GM12874 (cell line): Measurements from ENCODE around the gene UST.

Experiments
- TF ChIP-seq, protein P1 (sequence below): IDR thresholded peaks from 2 replicates; pipeline ENCODE4 v1.5.1; 2011; ENCODE audit warnings: low read depth, mild to moderate bottlenecking, control low read depth, low read length, moderate library complexity; ENCODE audit not compliant: insufficient read depth

Gene UST

DNA sequence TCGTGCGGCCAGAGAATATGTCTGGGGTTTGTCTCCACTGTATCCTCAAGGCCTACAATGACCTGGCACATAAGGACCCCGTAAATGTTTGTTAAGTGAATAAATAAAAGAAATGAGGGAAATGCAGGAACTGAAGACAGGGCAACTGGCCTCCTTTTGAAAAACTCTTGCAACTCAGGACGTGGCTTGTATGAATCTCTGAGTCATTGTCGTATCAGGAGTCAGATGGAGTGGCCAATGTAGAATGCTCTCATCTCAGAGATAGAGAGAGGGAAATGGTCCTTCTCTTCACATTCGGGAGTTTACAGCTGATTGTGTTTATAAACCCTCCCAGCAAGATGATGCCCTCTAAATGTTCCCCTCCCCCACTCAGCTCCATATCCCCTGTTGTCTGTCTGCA is 57.1 kb downstream of the UST start:
- TF ChIP-seq, protein P1, sequence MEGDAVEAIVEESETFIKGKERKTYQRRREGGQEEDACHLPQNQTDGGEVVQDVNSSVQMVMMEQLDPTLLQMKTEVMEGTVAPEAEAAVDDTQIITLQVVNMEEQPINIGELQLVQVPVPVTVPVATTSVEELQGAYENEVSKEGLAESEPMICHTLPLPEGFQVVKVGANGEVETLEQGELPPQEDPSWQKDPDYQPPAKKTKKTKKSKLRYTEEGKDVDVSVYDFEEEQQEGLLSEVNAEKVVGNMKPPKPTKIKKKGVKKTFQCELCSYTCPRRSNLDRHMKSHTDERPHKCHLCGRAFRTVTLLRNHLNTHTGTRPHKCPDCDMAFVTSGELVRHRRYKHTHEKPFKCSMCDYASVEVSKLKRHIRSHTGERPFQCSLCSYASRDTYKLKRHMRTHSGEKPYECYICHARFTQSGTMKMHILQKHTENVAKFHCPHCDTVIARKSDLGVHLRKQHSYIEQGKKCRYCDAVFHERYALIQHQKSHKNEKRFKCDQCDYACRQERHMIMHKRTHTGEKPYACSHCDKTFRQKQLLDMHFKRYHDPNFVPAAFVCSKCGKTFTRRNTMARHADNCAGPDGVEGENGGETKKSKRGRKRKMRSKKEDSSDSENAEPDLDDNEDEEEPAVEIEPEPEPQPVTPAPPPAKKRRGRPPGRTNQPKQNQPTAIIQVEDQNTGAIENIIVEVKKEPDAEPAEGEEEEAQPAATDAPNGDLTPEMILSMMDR, result no peak

DNA sequence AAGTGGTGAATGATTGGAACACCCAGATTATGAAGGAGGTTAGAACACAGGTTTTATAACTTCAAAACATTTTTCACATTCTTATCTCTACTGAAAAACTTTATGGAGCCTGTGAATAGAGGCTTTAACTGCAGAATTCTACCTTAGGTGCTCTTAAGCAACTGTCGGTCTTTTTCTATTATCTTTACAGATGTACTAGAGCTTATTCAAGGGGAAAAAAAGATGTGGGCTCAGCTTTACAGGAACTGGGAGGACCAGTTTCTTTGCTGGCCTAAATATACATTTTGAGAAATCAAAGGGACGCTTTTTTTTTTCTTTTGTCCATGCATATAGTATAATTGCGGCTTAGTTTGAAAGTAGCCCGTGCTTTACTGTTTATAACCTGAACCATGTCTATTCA is 58.9 kb downstream of the UST start:
- TF ChIP-seq, protein P1, result no peak

DNA sequence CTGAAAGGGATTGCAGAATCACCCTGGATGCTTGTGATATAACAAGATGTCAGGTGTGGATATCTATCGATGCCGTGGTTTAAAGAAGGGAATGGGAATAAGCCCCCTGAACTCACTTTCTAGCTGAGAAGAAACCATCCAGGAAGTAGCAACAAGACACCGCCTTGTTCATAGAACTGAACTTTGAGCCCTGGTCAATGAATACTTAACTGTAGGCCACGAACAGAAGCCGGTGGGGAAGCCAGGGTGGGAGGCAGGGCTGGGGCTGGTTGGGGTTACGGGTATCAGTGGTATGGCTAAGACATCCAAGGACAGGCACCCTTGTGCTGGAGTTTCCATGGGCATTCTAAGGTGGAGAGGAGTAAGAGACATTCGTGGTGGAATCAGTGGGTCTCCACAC is 61.0 kb downstream of the UST start:
- TF ChIP-seq, protein P1, result no peak

DNA sequence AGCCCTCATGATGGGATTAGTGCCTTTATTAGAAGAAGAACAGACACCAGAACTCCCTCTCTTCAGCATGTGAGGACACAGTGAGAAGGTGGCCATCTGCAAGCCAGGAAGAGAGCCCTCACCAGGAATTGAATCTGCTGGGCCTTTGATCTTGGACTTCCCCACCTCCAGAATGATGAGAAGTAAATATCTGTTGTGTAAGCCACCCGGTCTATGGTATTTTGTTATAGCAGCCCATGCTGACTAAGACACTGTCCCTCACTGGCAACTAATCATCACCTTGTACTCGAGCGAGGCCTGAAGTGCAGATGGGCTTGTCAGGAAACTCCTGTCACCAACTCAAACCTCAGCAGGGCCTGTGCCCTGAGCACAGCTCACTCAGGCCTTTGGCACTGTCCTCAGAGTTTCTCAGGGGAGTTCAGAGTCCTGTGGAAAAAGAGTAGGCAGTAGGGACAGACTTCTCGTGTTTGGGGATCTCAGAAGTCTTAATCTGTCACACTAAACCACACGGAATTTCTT is 62.0 kb downstream of the UST start:
- TF ChIP-seq, protein P1, result no peak

DNA sequence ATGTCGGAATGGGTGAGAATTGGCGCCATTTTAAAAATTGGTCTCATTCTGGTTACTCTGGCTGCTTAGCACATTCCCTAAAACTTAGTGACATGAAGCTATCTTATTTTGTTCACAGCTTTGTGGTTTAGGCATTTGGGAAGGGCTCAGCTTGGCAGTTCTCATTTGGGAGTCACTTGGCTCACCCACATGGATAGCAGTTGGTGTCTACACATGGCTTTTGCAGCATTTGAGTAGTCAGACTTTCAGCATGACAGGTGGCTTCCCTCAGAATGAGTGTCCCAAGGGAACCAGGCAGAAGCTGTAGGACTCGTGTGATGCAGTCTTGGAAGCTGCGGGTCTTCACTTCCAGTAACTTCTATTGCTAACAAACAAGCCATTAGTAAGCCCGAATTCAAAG is 64.6 kb downstream of the UST start:
- TF ChIP-seq, protein P1, result no peak

DNA sequence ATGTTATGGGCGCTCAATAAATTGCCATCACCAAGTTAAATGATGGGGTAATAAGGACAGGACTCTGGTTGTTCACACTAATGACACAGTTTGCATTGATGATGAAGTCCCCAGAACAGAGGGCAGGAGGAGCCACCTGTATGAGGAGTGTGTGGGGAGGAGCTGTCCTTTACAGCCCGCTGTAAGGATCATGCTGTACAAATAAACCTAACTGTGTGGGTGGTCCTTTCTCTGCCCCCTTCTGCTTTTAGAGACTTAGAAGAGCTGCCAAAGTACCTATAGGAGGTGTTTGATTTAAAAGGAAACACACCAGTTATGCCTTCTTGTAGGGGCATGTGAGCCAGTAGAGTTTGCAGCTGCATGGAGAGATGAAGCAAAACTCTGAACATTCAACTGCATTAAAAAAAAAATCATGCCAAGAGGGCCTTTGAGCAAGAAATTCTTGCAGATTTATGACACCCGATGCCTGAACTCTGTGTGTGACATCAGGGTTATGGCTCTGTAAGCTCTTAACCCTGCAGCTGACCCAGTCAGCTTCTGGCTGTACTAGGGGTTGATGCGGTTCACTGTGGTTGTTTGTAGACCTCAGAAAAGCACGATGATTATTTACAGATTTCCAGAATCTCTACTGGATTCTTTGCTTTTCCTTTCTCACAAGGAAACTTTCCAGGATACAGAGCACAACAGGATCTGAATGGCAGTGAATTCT is 67.4 kb downstream of the UST start:
- TF ChIP-seq, protein P1, result no peak

DNA sequence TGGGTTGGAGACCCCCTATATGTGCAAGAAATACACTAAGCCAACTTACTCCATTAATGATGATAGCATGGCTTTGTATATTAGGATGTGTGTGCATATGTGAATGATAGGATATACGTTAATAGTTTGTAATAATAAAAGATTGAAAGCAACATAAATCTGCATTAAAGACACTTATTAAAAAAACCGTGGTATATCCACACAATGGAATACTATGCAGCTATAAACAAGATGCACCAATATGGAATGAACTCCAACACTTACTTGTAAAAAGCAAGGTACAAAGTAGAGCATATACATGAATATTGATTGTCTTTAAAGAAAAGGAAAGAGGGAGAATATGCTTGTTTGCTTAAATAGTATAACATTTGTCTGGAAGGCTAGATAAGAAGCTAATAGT is 68.0 kb downstream of the UST start:
- TF ChIP-seq, protein P1, result no peak
